ENCODE data around the gene ORAI1.

DNA sequence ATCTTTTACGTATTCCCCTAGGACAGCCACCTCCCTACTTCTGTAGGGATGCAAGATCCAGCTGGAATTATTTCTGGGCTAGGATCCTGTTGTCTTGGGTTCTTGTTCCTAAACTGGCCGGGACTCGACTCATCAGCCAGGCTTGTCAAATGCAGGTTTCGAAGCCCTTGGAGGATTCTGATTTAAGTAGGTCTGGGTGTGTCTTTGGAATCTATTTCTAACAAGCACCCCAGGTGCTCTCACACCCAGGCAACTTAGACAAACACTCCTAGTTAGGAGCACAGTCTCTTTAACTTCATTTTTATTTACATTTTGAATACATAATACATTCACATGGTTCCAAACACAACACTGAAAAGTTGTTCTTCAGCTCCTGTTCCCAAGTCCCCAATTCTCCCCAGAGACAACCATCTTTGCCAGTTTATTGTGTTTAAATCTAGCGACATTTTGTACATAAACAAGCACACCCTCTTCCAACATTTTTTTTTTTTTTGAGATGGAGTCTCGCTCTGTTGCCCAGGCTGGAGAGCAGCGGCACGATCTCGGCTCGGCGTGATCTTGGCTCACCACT is 22.2 kb downstream of the ORAI1 start:
- TF ChIP-seq, protein P1, sequence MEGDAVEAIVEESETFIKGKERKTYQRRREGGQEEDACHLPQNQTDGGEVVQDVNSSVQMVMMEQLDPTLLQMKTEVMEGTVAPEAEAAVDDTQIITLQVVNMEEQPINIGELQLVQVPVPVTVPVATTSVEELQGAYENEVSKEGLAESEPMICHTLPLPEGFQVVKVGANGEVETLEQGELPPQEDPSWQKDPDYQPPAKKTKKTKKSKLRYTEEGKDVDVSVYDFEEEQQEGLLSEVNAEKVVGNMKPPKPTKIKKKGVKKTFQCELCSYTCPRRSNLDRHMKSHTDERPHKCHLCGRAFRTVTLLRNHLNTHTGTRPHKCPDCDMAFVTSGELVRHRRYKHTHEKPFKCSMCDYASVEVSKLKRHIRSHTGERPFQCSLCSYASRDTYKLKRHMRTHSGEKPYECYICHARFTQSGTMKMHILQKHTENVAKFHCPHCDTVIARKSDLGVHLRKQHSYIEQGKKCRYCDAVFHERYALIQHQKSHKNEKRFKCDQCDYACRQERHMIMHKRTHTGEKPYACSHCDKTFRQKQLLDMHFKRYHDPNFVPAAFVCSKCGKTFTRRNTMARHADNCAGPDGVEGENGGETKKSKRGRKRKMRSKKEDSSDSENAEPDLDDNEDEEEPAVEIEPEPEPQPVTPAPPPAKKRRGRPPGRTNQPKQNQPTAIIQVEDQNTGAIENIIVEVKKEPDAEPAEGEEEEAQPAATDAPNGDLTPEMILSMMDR (optimal IDR thresholded peaks at IDR 0.05 in 1 of 3, IDR thresholded peaks at IDR 0.05 in 1 of 3, conservative IDR thresholded peaks at IDR 0.05 in 1 of 3; ENCODE audit: extremely low read depth in 1 of 3, insufficient read depth in 2 of 3, low read length in 3 of 3) = no peak
- TF ChIP-seq EZH2 (IDR thresholded peaks at IDR 0.05; ENCODE audit: low read length) = no peak
